Astrocyte (in vitro differentiated cells and primary cell): Measurements from ENCODE around the gene PIH1D1.

Experiments used
- CTCF ChIP-seq: IDR thresholded peaks from 2 replicates; pipeline ENCODE4 v1.5.1; 2011; ENCODE audit warnings: low read depth, mild to moderate bottlenecking, inconsistent platforms, low read length, moderate library complexity; ENCODE audit not compliant: insufficient read depth
- EZH2 ChIP-seq: IDR thresholded peaks from 2 replicates; pipeline ENCODE4 v1.6.1; 2012; ENCODE audit warnings: mild to moderate bottlenecking, low read length, inconsistent platforms; ENCODE audit not compliant: insufficient read depth

GRCh38 chr19:49491030-49491803, 39.6 kb upstream of the PIH1D1 start:
- TF ChIP-seq CTCF (no peak), EZH2 (no peak)
